OCI-LY7 (cell line): ENCODE data around the gene CATSPER1. TPM values are rescaled to one million over a fixed set of nuclear protein-coding genes. Genes with fewer than 3 reads are reported as not detected.

Experiments used
- BruUV-seq: library from RNA; stranded (reverse); fragments of 400-500 nt; replicated peaks from 2 replicates; lab custom pipeline; 2021; lab: Mats Ljungman, UMichigan
- CTCF ChIA-PET: fragments of 300-600 bp; sonication (Branson Sonifier 250); formaldehyde crosslinking; loops from one replicate; lab custom pipeline; 2022; ENCODE audit warnings: antibody characterized with exemption; ENCODE audit not compliant: unreplicated experiment; lab: Charles Lee
- POLR2A ChIA-PET: fragments of 300-600 bp; sonication (Branson Sonifier 250); formaldehyde crosslinking; loops from one replicate; lab custom pipeline; 2022; ENCODE audit warnings: antibody characterized with exemption; lab: Charles Lee
- DNase-seq: peaks from one replicate; pipeline ENCODE4 v3.0.0-alpha.2; 2015; ENCODE audit warnings: low spot score
- H2AFZ ChIP-seq: fragments of 200-600 bp; sonication (generic), shearing (Covaris generic); 2 replicates; pipeline ENCODE4 v1.6.1; 2014; ENCODE audit warnings: mild to moderate bottlenecking, antibody characterized with exemption, low read length, moderate library complexity
- H3K27ac ChIP-seq: fragments of 200-600 bp; sonication (generic); 2 replicates; pipeline ENCODE4 v1.5.1; 2014; ENCODE audit warnings: mixed run types, low read depth, mild to moderate bottlenecking, moderate library complexity, low read length, inconsistent platforms; ENCODE audit not compliant: poor library complexity, severe bottlenecking
- H3K36me3 ChIP-seq: fragments of 200-600 bp; sonication (generic); 2 replicates; pipeline ENCODE4 v1.6.1; 2014; ENCODE audit warnings: mild to moderate bottlenecking, antibody characterized with exemption, low read length, moderate library complexity, mixed read lengths; ENCODE audit not compliant: insufficient read depth
- H3K4me1 ChIP-seq: fragments of 200-600 bp; sonication (generic); 2 replicates; pipeline ENCODE4 v1.5.1; 2014; ENCODE audit warnings: mild to moderate bottlenecking, low read length; ENCODE audit not compliant: insufficient read depth, poor library complexity, severe bottlenecking
- H3K4me2 ChIP-seq: fragments of 200-600 bp; sonication (generic); 2 replicates; pipeline ENCODE4 v1.6.1; 2014; ENCODE audit warnings: mild to moderate bottlenecking, low read length
- H3K4me3 ChIP-seq: fragments of 200-600 bp; sonication (generic); 2 replicates; pipeline ENCODE4 v1.5.1; 2014; ENCODE audit warnings: mild to moderate bottlenecking, low read depth, low read length; ENCODE audit not compliant: poor library complexity, severe bottlenecking
- H3K79me2 ChIP-seq: fragments of 200-600 bp; sonication (generic); 2 replicates; pipeline ENCODE4 v1.6.1; 2016; ENCODE audit warnings: low read depth, mild to moderate bottlenecking, low read length, moderate library complexity, mixed read lengths; ENCODE audit not compliant: insufficient read depth
- H3K9me2 ChIP-seq: fragments of 200-600 bp; sonication (generic); 2 replicates; pipeline ENCODE4 v1.6.1; 2016; ENCODE audit warnings: mild to moderate bottlenecking, low read length, mixed read lengths; ENCODE audit not compliant: insufficient read depth
- H3K9me3 ChIP-seq: fragments of 200-600 bp; sonication (generic); 2 replicates; pipeline ENCODE4 v1.6.1; 2014; ENCODE audit warnings: mild to moderate bottlenecking, mixed run types, low read length, mixed read lengths
- H4K20me1 ChIP-seq: fragments of 200-600 bp; sonication (generic); 2 replicates; pipeline ENCODE4 v1.6.1; 2014; ENCODE audit warnings: mild to moderate bottlenecking, antibody characterized with exemption, low read length, moderate library complexity, mixed read lengths; ENCODE audit not compliant: insufficient read depth
- EZH2phosphoT487 ChIP-seq: fragments of 200-600 bp; sonication (generic); IDR thresholded peaks from 2 replicates; pipeline ENCODE4 v1.6.1; 2018; ENCODE audit warnings: low read depth, borderline replicate concordance, mild to moderate bottlenecking, mixed run types, antibody characterized with exemption, low read length, moderate library complexity, mixed read lengths
- intact Hi-C: fragments of 100-400 bp; cut with micrococcal nuclease; formaldehyde crosslinking; loops from one replicate; pipeline ENCODE4 v1.10.0; 2022; ENCODE audit not compliant: unreplicated experiment
- total RNA-seq, 2 experiments: library from RNA; depleted of rRNA in 1 of 2; stranded (reverse); fragments of >200 nt in 1 of 2; shearing (Covaris generic) in 1 of 2; gene quantifications; 2 replicates each; pipeline ENCODE4 v1.2.3, GENCODE V29; 2014 to 2022
- TF ChIP-seq, protein P1 (sequence below): fragments of 200-600 bp; sonication (generic); conservative IDR thresholded peaks from 2 replicates; pipeline ENCODE4 v1.5.1; 2014; ENCODE audit warnings: mild to moderate bottlenecking, antibody characterized with exemption, low read length, moderate library complexity, mixed read lengths

Gene CATSPER1
- total RNA-seq, 2 experiments from 2014 or later = not detected

DNA sequence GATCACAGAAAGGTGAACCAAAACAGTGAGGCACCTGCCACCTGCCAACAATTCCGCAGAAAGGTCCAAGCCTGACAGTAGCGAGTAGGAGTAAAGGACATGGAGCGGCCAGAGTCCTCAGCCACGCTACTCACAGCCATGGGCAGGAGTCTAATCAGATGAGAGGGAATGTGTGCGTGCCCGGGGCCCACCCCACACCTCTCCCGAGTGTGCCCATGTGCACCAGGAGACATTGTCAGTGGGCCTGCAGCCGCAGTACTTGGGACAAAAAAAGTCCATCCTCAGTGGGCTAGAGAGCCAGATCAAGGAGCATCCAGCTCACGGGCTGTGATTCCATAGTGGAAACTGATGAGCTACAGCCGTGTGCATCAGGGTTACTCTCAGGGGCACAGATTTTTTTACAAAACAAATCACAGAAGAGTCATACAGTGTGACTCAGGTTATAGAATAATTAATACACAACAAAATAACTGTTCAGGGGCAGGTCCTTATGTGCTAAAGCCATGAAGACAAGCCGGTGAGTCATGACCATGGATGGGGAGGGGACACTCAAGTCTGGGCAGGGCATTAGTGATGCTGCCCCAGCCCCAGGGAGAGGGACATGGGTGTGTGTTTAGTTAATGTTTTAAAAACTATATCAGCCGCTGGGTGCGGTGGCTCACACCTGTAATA, 52.7 kb downstream of the CATSPER1 start:
- no peak for DNase-seq
- BruUV-seq = no TSS peak
- POLR2A ChIA-PET = interaction anchor here (0.7 kb wide), 1 partner anchor 22 kb away, joined by 3 read pairs; no protein-coding TSS in a partner anchor
- no peaks in the 10 kb centered on the region for H3K4me1 ChIP-seq
- intact Hi-C loops = no loop called here
- H3K9me2 ChIP-seq = no peaks in the 10 kb centered on the region
- H3K9me3 ChIP-seq = no peaks in the 10 kb centered on the region
- no peak overlapping the region for H3K27ac ChIP-seq
- H3K36me3 ChIP-seq = peaks cover 71% of the 10 kb centered on the region
- no peaks in the 10 kb centered on the region for H3K79me2 ChIP-seq
- H2AFZ ChIP-seq = no peak overlapping the region
- CTCF ChIA-PET = no interaction called here
- H4K20me1 ChIP-seq = no peaks in the 10 kb centered on the region
- TF ChIP-seq, protein P1, sequence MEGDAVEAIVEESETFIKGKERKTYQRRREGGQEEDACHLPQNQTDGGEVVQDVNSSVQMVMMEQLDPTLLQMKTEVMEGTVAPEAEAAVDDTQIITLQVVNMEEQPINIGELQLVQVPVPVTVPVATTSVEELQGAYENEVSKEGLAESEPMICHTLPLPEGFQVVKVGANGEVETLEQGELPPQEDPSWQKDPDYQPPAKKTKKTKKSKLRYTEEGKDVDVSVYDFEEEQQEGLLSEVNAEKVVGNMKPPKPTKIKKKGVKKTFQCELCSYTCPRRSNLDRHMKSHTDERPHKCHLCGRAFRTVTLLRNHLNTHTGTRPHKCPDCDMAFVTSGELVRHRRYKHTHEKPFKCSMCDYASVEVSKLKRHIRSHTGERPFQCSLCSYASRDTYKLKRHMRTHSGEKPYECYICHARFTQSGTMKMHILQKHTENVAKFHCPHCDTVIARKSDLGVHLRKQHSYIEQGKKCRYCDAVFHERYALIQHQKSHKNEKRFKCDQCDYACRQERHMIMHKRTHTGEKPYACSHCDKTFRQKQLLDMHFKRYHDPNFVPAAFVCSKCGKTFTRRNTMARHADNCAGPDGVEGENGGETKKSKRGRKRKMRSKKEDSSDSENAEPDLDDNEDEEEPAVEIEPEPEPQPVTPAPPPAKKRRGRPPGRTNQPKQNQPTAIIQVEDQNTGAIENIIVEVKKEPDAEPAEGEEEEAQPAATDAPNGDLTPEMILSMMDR = no peak
- no peak for TF ChIP-seq EZH2phosphoT487
- H3K4me3 ChIP-seq = no peak overlapping the region
- no peak overlapping the region for H3K4me2 ChIP-seq

DNA sequence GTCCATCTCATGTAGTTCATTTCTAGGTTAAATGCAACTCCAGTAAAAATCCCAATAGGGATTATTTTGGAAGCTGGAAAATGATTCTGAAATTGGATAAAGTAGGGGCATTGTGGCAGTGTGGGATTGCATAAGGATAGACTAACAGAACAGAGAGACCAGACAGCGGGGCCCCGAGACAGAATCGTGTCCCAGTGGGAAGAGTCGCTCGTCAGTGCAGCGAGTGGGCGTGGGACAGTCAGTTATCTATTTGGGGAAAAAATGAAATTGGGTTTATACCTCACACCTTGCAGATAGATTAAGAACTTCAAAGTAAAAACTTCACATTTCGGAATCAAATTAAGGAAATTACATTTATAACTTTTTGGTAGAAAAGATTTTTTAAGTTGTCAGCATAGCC, 54.2 kb downstream of the CATSPER1 start:
- Histone ChIP-seq H3K9me3 (no peaks in the 10 kb centered on the region), H3K27ac (no peak overlapping the region), H3K79me2 (no peaks in the 10 kb centered on the region), H3K4me2 (no peak overlapping the region), H2AFZ (no peak overlapping the region), H3K4me3 (no peak overlapping the region), H3K36me3 (peaks cover 69% of the 10 kb centered on the region), H3K4me1 (no peaks in the 10 kb centered on the region), H3K9me2 (no peaks in the 10 kb centered on the region), H4K20me1 (no peaks in the 10 kb centered on the region)
- no peak for DNase-seq
- TF ChIP-seq EZH2phosphoT487 = no peak
- TF ChIP-seq, protein P1 = no peak
- ChIA-PET POLR2A (interaction anchor here (0.7 kb wide), 1 partner anchor 173 kb away, joined by 3 read pairs; no protein-coding TSS in a partner anchor), CTCF (interaction anchor here (0.5 kb wide), 1 partner anchor 70 kb away, joined by 4 read pairs; no protein-coding TSS in a partner anchor)
- intact Hi-C loops = no loop called here
- BruUV-seq = no TSS peak
